Transverse colon (tissue), 4 donors: ENCODE measurements around the gene NPW.

Experiments
- EP300 ChIP-seq: sonication (generic); formaldehyde crosslinking; IDR thresholded peaks from one replicate; pipeline ENCODE4 v1.6.1; 2017; ENCODE audit warnings: antibody characterized with exemption, low read depth
- POLR2A ChIP-seq: fragments of 450-650 bp; IDR thresholded peaks from one replicate; pipeline ENCODE4 v1.6.1; 2016; ENCODE audit warnings: antibody characterized with exemption, mild to moderate bottlenecking, moderate library complexity
- POLR2AphosphoS5 ChIP-seq, 3 donors: sonication (generic); formaldehyde crosslinking; IDR thresholded peaks; one replicate each; pipeline ENCODE4 v1.6.1; 2016; ENCODE audit warnings: antibody characterized with exemption in 3 of 3
- TF ChIP-seq, protein P1 (sequence below), 5 experiments: fragments of 200-600 bp in 3 of 5; fragments of 450-650 bp in 2 of 5; sonication (generic) in 3 of 5; IDR thresholded peaks; 1 replicate in 2 of 5; 2 replicates in 3 of 5; pipeline ENCODE4 v1.5.1; 2016 to 2017; ENCODE audit warnings: antibody characterized with exemption in 5 of 5, inconsistent platforms in 3 of 5, mild to moderate bottlenecking in 2 of 5, moderate library complexity in 1 of 5

DNA sequence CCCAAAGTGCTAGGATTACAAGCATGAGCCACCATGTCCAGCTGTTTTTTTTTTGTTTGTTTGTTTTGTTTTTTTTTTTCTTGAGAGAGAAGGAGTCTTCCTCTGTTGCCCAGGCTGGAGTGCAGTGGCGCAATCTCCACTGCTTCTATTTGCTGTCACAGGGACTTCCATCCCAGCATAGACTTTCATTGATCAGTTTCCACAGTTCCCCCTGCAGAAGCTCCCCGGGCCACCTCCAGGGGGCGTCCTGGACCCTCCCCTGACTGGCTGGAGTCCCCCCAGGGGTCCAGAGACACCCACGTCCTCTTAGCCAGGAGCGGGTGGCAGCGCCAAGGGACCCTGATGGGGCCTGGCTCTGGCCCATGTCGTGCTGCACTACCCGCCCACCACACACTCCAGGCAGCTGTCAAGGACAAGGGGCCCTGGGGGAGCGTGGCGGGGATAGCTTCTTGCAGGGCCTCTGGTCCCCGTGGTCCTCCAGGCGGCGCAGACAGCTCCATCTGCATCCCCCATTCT is 3.1 kb upstream of the NPW start:
- TF ChIP-seq, protein P1, sequence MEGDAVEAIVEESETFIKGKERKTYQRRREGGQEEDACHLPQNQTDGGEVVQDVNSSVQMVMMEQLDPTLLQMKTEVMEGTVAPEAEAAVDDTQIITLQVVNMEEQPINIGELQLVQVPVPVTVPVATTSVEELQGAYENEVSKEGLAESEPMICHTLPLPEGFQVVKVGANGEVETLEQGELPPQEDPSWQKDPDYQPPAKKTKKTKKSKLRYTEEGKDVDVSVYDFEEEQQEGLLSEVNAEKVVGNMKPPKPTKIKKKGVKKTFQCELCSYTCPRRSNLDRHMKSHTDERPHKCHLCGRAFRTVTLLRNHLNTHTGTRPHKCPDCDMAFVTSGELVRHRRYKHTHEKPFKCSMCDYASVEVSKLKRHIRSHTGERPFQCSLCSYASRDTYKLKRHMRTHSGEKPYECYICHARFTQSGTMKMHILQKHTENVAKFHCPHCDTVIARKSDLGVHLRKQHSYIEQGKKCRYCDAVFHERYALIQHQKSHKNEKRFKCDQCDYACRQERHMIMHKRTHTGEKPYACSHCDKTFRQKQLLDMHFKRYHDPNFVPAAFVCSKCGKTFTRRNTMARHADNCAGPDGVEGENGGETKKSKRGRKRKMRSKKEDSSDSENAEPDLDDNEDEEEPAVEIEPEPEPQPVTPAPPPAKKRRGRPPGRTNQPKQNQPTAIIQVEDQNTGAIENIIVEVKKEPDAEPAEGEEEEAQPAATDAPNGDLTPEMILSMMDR (IDR thresholded peaks at IDR 0.05) = peak; percentile 8 to 20 (median 12)
- TF ChIP-seq POLR2A (no peak), POLR2AphosphoS5 (IDR thresholded peaks at IDR 0.05) (no peak), EP300 (no peak)
